Karpas-422 (cell line): ENCODE measurements around the gene OR6B1. TPM values are rescaled to one million over a fixed set of nuclear protein-coding genes. Genes with fewer than 3 reads are reported as not detected.

Experiments
- DNase-seq: peaks from one replicate; pipeline ENCODE4 v3.0.0-alpha.2; 2015
- H2AFZ ChIP-seq: fragments of 200-600 bp; sonication (generic); 2 replicates; pipeline ENCODE4 v1.6.1; 2014; ENCODE audit warnings: antibody characterized with exemption, low read length, mixed read lengths
- H3K27ac ChIP-seq: fragments of 200-600 bp; sonication (generic); 2 replicates; pipeline ENCODE4 v1.5.1; 2014; ENCODE audit warnings: mild to moderate bottlenecking, low read length, moderate library complexity
- H3K27me3 ChIP-seq: fragments of 200-600 bp; sonication (generic); 2 replicates; pipeline ENCODE4 v1.6.1; 2014; ENCODE audit warnings: low read length, mixed read lengths
- H3K36me3 ChIP-seq: fragments of 200-600 bp; sonication (generic); 2 replicates; pipeline ENCODE4 v1.6.1; 2014; ENCODE audit warnings: low read length, mixed read lengths; ENCODE audit not compliant: insufficient read depth
- H3K4me1 ChIP-seq: fragments of 200-600 bp; sonication (generic); 2 replicates; pipeline ENCODE4 v1.6.1; 2014; ENCODE audit warnings: mild to moderate bottlenecking, low read length, mixed read lengths
- H3K4me2 ChIP-seq: fragments of 200-600 bp; sonication (generic); 2 replicates; pipeline ENCODE4 v1.6.1; 2014; ENCODE audit warnings: low read length, low read depth, mild to moderate bottlenecking; ENCODE audit not compliant: poor library complexity, severe bottlenecking
- H3K4me3 ChIP-seq: fragments of 200-600 bp; sonication (generic); 2 replicates; pipeline ENCODE4 v1.5.1; 2014; ENCODE audit warnings: mild to moderate bottlenecking, antibody characterized with exemption, low read length, mixed read lengths
- H3K79me2 ChIP-seq: fragments of 200-600 bp; sonication (generic); 2 replicates; pipeline ENCODE4 v1.6.1; 2014; ENCODE audit warnings: mild to moderate bottlenecking, low read length, mixed read lengths
- H3K9ac ChIP-seq: fragments of 200-600 bp; sonication (generic); 2 replicates; pipeline ENCODE4 v1.6.0; 2014; ENCODE audit warnings: low read length
- H3K9me2 ChIP-seq: fragments of 200-600 bp; sonication (generic), shearing (Covaris generic); replicated peaks from 2 replicates; pipeline ENCODE4 v1.6.0; 2014; ENCODE audit warnings: mild to moderate bottlenecking, low read length, moderate library complexity; ENCODE audit not compliant: insufficient read depth
- H3K9me3 ChIP-seq: fragments of 300-700, 200-600 bp; sonication (generic); 2 replicates; pipeline ENCODE4 v1.6.1; 2014; ENCODE audit warnings: low read length, mixed read lengths
- H4K20me1 ChIP-seq: fragments of 200-600 bp; sonication (generic); 2 replicates; pipeline ENCODE4 v1.6.1; 2014; ENCODE audit warnings: mild to moderate bottlenecking, antibody characterized with exemption, low read length, low read depth; ENCODE audit not compliant: insufficient read depth
- total RNA-seq: library from RNA; depleted of rRNA; stranded (reverse); fragments of >200 nt; shearing (Covaris generic); gene quantifications from 2 replicates; pipeline ENCODE4 v1.2.3, GENCODE V29; 2014; ENCODE audit warnings: low replicate concordance

The OR6B1 gene
- total RNA-seq, 1 experiment from 2014 or later, result not detected

GRCh38 chr7:143973870-143974416 is 26.2 kb upstream of the OR6B1 start:
- DNase-seq, result no peak
- H3K79me2 ChIP-seq, result no peaks in the 10 kb centered on the region
- H3K36me3 ChIP-seq, result no peaks in the 10 kb centered on the region
- no peaks in the 10 kb centered on the region for H4K20me1 ChIP-seq
- H3K9ac ChIP-seq, result no peak overlapping the region
- no peaks in the 10 kb centered on the region for H3K9me3 ChIP-seq
- H3K4me3 ChIP-seq, result no peak overlapping the region
- no peak overlapping the region for H2AFZ ChIP-seq
- H3K4me2 ChIP-seq, result no peak overlapping the region
- no peaks in the 10 kb centered on the region for H3K27me3 ChIP-seq
- no peak overlapping the region for H3K27ac ChIP-seq
- no peaks in the 10 kb centered on the region for H3K9me2 ChIP-seq
- H3K4me1 ChIP-seq, result no peaks in the 10 kb centered on the region

- Histone ChIP-seq H3K4me3 (no peak overlapping the region), H3K4me2 (no peak overlapping the region), H2AFZ (no peak overlapping the region), H3K27me3 (no peaks in the 10 kb centered on the region), H4K20me1 (no peaks in the 10 kb centered on the region), H3K9me3 (no peaks in the 10 kb centered on the region), H3K27ac (no peak overlapping the region), H3K36me3 (no peaks in the 10 kb centered on the region), H3K9me2 (no peaks in the 10 kb centered on the region), H3K9ac (no peak overlapping the region), H3K79me2 (no peaks in the 10 kb centered on the region), H3K4me1 (no peaks in the 10 kb centered on the region)
- no peak for DNase-seq
These were observed 25.7 kb upstream of the OR6B1 start for GRCh38 chr7:143974459-143974858.

GRCh38 chr7:143975617-143976016 is 24.5 kb upstream of the OR6B1 start:
- no peak overlapping the region for H3K4me3 ChIP-seq
- no peak overlapping the region for H2AFZ ChIP-seq
- no peak for DNase-seq
- H3K27me3 ChIP-seq, result no peaks in the 10 kb centered on the region
- H3K27ac ChIP-seq, result no peak overlapping the region
- no peaks in the 10 kb centered on the region for H3K79me2 ChIP-seq
- H3K9me3 ChIP-seq, result no peaks in the 10 kb centered on the region
- no peaks in the 10 kb centered on the region for H3K4me1 ChIP-seq
- no peak overlapping the region for H3K4me2 ChIP-seq
- no peaks in the 10 kb centered on the region for H3K9me2 ChIP-seq
- H4K20me1 ChIP-seq, result no peaks in the 10 kb centered on the region
- no peak overlapping the region for H3K9ac ChIP-seq
- no peaks in the 10 kb centered on the region for H3K36me3 ChIP-seq

GRCh38 chr7:143978585-143978984 is 21.5 kb upstream of the OR6B1 start:
- Histone ChIP-seq H3K27ac (no peak overlapping the region), H3K9me2 (no peaks in the 10 kb centered on the region), H4K20me1 (no peaks in the 10 kb centered on the region), H3K9me3 (no peaks in the 10 kb centered on the region), H3K79me2 (no peaks in the 10 kb centered on the region), H3K9ac (no peak overlapping the region), H3K36me3 (no peaks in the 10 kb centered on the region), H3K4me3 (no peak overlapping the region), H3K4me2 (no peak overlapping the region), H3K4me1 (no peaks in the 10 kb centered on the region), H2AFZ (no peak overlapping the region), H3K27me3 (no peaks in the 10 kb centered on the region)
- no peak for DNase-seq

GRCh38 chr7:143979359-143979758 is 20.8 kb upstream of the OR6B1 start:
- H2AFZ ChIP-seq, result no peak overlapping the region
- H3K27me3 ChIP-seq, result no peaks in the 10 kb centered on the region
- H3K9me2 ChIP-seq, result no peaks in the 10 kb centered on the region
- H3K36me3 ChIP-seq, result no peaks in the 10 kb centered on the region
- H3K4me2 ChIP-seq, result no peak overlapping the region
- H3K9me3 ChIP-seq, result no peaks in the 10 kb centered on the region
- no peaks in the 10 kb centered on the region for H3K79me2 ChIP-seq
- no peak overlapping the region for H3K27ac ChIP-seq
- H3K9ac ChIP-seq, result no peak overlapping the region
- H3K4me1 ChIP-seq, result no peaks in the 10 kb centered on the region
- H3K4me3 ChIP-seq, result no peak overlapping the region
- no peaks in the 10 kb centered on the region for H4K20me1 ChIP-seq
- DNase-seq, result no peak

GRCh38 chr7:143979998-143980397 is 20.1 kb upstream of the OR6B1 start:
- no peak overlapping the region for H3K4me2 ChIP-seq

DNA sequence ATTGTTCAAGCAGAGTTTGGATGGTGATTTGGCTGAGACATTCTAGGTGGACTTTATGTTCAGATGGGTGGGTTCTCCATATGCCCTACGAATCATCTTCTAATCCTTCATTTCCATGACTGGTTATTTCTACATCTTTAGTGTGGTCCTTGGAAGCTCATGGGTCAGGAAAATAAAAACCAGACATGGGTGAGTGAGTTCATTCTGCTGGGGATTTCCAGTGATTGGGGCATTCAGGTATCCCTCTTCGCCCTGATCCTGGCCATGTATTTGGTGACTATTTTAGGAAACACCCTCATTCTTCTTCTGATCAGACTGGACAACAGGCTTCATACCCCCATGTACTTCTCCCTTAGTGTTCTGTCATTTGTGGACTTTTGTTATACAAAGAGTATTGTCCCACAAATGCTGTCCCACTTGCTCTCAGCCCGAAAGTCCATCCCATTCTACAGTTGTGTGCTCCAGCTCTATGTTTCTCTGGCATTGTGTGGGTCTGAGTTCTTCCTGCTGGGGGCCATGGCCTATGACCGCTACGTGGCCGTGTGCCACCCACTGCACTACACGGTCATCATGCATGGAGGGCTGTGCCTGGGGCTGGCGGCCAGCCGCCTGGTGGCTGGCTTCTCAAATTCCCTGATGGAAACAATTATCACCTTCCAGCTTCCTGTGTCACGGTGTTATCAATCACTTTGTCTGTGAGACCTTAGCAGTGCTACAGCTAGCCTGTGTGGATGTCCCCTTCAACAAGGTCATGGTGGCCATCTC is 19.2 kb upstream of the OR6B1 start:
- H3K9me3 ChIP-seq, result no peaks in the 10 kb centered on the region
- no peaks in the 10 kb centered on the region for H3K9me2 ChIP-seq
- no peak overlapping the region for H3K4me2 ChIP-seq
- H3K27me3 ChIP-seq, result no peaks in the 10 kb centered on the region
- H3K4me1 ChIP-seq, result no peaks in the 10 kb centered on the region
- H3K36me3 ChIP-seq, result no peaks in the 10 kb centered on the region
- DNase-seq, result no peak
- H3K9ac ChIP-seq, result no peak overlapping the region
- no peak overlapping the region for H3K27ac ChIP-seq
- H3K79me2 ChIP-seq, result no peaks in the 10 kb centered on the region
- no peaks in the 10 kb centered on the region for H4K20me1 ChIP-seq
- no peak overlapping the region for H3K4me3 ChIP-seq
- no peak overlapping the region for H2AFZ ChIP-seq

More at GRCh38 chr7:143979998-143980397, 20.1 kb upstream of the OR6B1 start:
- Histone ChIP-seq H2AFZ (no peak overlapping the region), H3K27me3 (no peaks in the 10 kb centered on the region), H3K36me3 (no peaks in the 10 kb centered on the region), H3K9ac (no peak overlapping the region), H3K4me3 (no peak overlapping the region), H3K9me3 (no peaks in the 10 kb centered on the region), H3K27ac (no peak overlapping the region), H3K9me2 (no peaks in the 10 kb centered on the region), H4K20me1 (no peaks in the 10 kb centered on the region), H3K79me2 (no peaks in the 10 kb centered on the region), H3K4me1 (no peaks in the 10 kb centered on the region)
- DNase-seq, result no peak

DNA sequence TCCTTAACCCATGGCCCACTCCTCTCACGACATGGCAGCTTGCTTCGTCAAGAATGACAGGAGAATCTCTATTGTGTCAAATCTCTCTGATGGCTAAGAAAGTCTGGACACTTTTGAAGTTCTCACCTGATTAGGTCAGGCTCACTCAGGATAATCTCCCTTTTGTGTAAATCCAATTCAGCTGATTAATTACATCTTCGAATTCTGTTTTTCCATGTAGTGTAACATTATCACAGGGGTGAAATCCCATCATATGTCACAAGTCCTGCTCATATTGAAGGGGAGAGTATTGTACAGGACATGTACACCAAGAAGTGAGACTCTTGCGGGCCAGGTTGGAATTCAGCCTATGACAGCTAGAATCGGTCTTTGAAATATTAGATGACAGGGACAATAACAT is 16.2 kb upstream of the OR6B1 start:
- no peaks in the 10 kb centered on the region for H3K9me3 ChIP-seq
- no peaks in the 10 kb centered on the region for H3K79me2 ChIP-seq
- no peak for DNase-seq
- H3K4me1 ChIP-seq, result no peaks in the 10 kb centered on the region
- H3K27ac ChIP-seq, result no peak overlapping the region
- no peak overlapping the region for H3K9ac ChIP-seq
- no peaks in the 10 kb centered on the region for H3K27me3 ChIP-seq
- H2AFZ ChIP-seq, result no peak overlapping the region
- H3K4me2 ChIP-seq, result no peak overlapping the region
- no peaks in the 10 kb centered on the region for H3K9me2 ChIP-seq
- H3K36me3 ChIP-seq, result no peaks in the 10 kb centered on the region
- no peaks in the 10 kb centered on the region for H4K20me1 ChIP-seq
- no peak overlapping the region for H3K4me3 ChIP-seq
